Transverse colon (tissue), 4 donors: ENCODE measurements around the gene GPAT3. TPM values are rescaled to one million over a fixed set of nuclear protein-coding genes. Genes with fewer than 3 reads are reported as not detected.

Experiments used
- DNase-seq: peaks from one replicate; pipeline ENCODE4 v3.0.0-alpha.2; 2019
- H3K27ac ChIP-seq, 4 donors: fragments of 200-600 bp; sonication (generic); 2 replicates each; pipeline ENCODE4 v1.5.1; 2016 to 2018; ENCODE audit warnings: inconsistent platforms in 4 of 4
- H3K27me3 ChIP-seq: fragments of 200-600 bp; sonication (generic); 2 replicates; pipeline ENCODE4 v1.5.1; 2017; ENCODE audit warnings: inconsistent platforms
- H3K36me3 ChIP-seq, 4 donors: fragments of 200-600 bp; sonication (generic); 2 replicates each; pipeline ENCODE4 v1.5.1; 2017 to 2019; ENCODE audit warnings: inconsistent platforms in 4 of 4
- H3K4me1 ChIP-seq, 4 donors: fragments of 200-600 bp; sonication (generic); 2 replicates each; pipeline ENCODE4 v1.5.1; 2017 to 2020; ENCODE audit warnings: inconsistent platforms in 4 of 4
- H3K4me3 ChIP-seq, 4 donors: fragments of 200-600 bp; sonication (generic); 1 replicate in 1 of 4; 2 replicates in 3 of 4; pipeline versions ENCODE4 v1.5.1 to v1.6.1; 2017 to 2019; ENCODE audit warnings: inconsistent platforms in 4 of 4
- H3K9me3 ChIP-seq, 2 donors: fragments of 200-600 bp; sonication (generic); 2 replicates each; pipeline ENCODE4 v1.5.1; 2017 to 2019; ENCODE audit warnings: inconsistent platforms in 2 of 2
- EP300 ChIP-seq: sonication (generic); formaldehyde crosslinking; IDR thresholded peaks from one replicate; pipeline ENCODE4 v1.6.1; 2017; ENCODE audit warnings: antibody characterized with exemption, low read depth
- POLR2A ChIP-seq: fragments of 450-650 bp; IDR thresholded peaks from one replicate; pipeline ENCODE4 v1.6.1; 2016; ENCODE audit warnings: antibody characterized with exemption, mild to moderate bottlenecking, moderate library complexity
- POLR2AphosphoS5 ChIP-seq, 3 donors: sonication (generic); formaldehyde crosslinking; IDR thresholded peaks; one replicate each; pipeline ENCODE4 v1.6.1; 2016; ENCODE audit warnings: antibody characterized with exemption in 3 of 3
- WGBS, 2 donors: methylation state at CpG; one replicate each; pipeline ENCODE4 v1.1.5; 2018; ENCODE audit warnings: low coverage in 1 of 2; 5-methylcytosine and 5-hydroxymethylcytosine counted together
- in situ Hi-C, 4 donors: fragments of 200-750 bp; cut with MboI; loops; one replicate each; pipeline versions ENCODE4 v1.15.0 to v1.15.1; 2017; ENCODE audit warnings: low sequenced_read_pairs in 3 of 4, low pct_ligation_motif_present in 1 of 4, low pct_unique_long_range_greater_than_20kb in 1 of 4
- intact Hi-C: fragments of 100-400 bp; cut with DNase I; formaldehyde crosslinking; loops from one replicate; pipeline ENCODE4 v1.15.1; 2023; ENCODE audit warnings: low total_unique reads
- total RNA-seq, 4 donors: library from RNA; depleted of rRNA; stranded (reverse); fragments of >200 nt; gene quantifications; one replicate each; pipeline ENCODE4 v1.1.0, GENCODE V29; 2016
- TF ChIP-seq, protein P1 (sequence below), 5 experiments: fragments of 200-600 bp in 3 of 5; fragments of 450-650 bp in 2 of 5; sonication (generic) in 3 of 5; IDR thresholded peaks; 1 replicate in 2 of 5; 2 replicates in 3 of 5; pipeline ENCODE4 v1.5.1; 2016 to 2017; ENCODE audit warnings: antibody characterized with exemption in 5 of 5, inconsistent platforms in 3 of 5, mild to moderate bottlenecking in 2 of 5, moderate library complexity in 1 of 5

The GPAT3 gene
- total RNA-seq, 4 donors from 2014 or later, result 2.8 to 32.4 (median 22.0) TPM

GRCh38 chr4:83599183-83599582 is 63.3 kb downstream of the GPAT3 start:
- in situ Hi-C loops (no loop called here), intact Hi-C loops (no loop called here)
- no peak overlapping the region for H3K4me3 ChIP-seq
- peaks cover 0 to 3% of the 10 kb centered on the region in 2 donors for H3K9me3 ChIP-seq
- no peaks in the 10 kb centered on the region for H3K27me3 ChIP-seq
- H3K36me3 ChIP-seq, result peaks cover 0 to 5% (median 0%) of the 10 kb centered on the region in 4 donors
- peak overlapping the region in 1 of 4 donors; percentile 32 for H3K27ac ChIP-seq
- TF ChIP-seq, protein P1, sequence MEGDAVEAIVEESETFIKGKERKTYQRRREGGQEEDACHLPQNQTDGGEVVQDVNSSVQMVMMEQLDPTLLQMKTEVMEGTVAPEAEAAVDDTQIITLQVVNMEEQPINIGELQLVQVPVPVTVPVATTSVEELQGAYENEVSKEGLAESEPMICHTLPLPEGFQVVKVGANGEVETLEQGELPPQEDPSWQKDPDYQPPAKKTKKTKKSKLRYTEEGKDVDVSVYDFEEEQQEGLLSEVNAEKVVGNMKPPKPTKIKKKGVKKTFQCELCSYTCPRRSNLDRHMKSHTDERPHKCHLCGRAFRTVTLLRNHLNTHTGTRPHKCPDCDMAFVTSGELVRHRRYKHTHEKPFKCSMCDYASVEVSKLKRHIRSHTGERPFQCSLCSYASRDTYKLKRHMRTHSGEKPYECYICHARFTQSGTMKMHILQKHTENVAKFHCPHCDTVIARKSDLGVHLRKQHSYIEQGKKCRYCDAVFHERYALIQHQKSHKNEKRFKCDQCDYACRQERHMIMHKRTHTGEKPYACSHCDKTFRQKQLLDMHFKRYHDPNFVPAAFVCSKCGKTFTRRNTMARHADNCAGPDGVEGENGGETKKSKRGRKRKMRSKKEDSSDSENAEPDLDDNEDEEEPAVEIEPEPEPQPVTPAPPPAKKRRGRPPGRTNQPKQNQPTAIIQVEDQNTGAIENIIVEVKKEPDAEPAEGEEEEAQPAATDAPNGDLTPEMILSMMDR (IDR thresholded peaks at IDR 0.05), result no peak
- TF ChIP-seq POLR2A (no peak), POLR2AphosphoS5 (IDR thresholded peaks at IDR 0.05) (no peak)
- DNase-seq, result no peak
- WGBS, 2 donors, result 0% methylated on average over 1 of the region's 1 CpG; no CpG with 5 or more reads in 1 of the 2 donors
- H3K4me1 ChIP-seq, result peaks cover 0 to 7% (median 5%) of the 10 kb centered on the region in 4 donors

- Histone ChIP-seq H3K4me3 (no peak overlapping the region), H3K27ac (peak overlapping the region in 3 of 4 donors; percentile 20 to 43 (median 33)), H3K27me3 (no peaks in the 10 kb centered on the region), H3K9me3 (peaks cover 0 to 3% of the 10 kb centered on the region in 2 donors), H3K36me3 (peaks cover 0 to 3% (median 0%) of the 10 kb centered on the region in 4 donors), H3K4me1 (peaks cover 5 to 35% (median 13%) of the 10 kb centered on the region in 4 donors)
- DNase-seq, result no peak
- WGBS, 2 donors, result 63 to 75% methylated on average over 3 of the region's 3 CpGs
- TF ChIP-seq EP300 (no peak), POLR2AphosphoS5 (IDR thresholded peaks at IDR 0.05) (no peak), POLR2A (no peak)
- TF ChIP-seq, protein P1 (IDR thresholded peaks at IDR 0.05), result no peak
- intact Hi-C loops, result no loop called here
- in situ Hi-C loops, result no loop called here
Measured at GRCh38 chr4:83603129-83603528, 67.2 kb downstream of the GPAT3 start.

DNA sequence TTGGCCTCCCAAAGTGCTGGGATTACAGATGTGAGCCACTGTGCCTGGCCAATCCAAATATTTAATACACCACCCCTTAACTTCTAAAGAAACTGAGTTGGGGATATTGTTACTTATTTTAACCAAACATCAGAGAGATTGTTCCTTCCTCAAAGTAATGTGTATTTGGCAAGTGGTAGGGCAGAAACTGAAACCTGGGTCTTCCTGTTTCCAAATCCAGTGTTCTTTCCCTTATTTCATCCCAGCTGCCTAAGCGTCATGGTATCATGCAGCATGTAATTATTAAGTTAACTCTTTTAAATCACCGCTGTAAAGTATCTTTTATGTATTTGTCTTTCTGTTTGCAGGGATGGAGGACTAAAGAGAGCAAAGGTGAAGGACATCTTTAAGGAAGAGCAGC is 68.4 kb downstream of the GPAT3 start:
- H3K27me3 ChIP-seq, result no peaks in the 10 kb centered on the region
- WGBS, 2 donors, result 64 to 76% methylated on average over 2 of the region's 2 CpGs

DNA sequence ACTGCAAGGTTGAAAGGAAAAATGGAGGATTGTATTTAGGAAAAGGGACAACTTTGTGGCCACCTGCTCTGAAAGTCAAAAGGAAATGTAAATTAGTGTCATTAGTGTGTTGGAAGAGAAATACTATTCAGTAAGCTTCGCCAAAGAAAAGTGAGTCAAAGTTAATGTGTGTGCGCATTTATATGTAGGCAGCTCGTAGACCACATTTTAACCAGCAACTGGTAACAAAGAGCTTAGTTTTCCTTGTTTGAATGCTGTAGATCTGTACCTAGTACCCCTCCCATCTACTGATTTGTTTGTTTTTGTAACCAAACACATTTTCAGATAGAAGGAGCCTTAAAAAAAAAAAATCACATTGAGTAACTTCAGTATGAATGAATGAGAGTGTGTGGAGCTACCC is 69.3 kb downstream of the GPAT3 start:
- intact Hi-C loops, result no loop called here
- Histone ChIP-seq H3K4me3 (no peak overlapping the region), H3K27me3 (no peaks in the 10 kb centered on the region), H3K36me3 (no peaks in the 10 kb centered on the region), H3K27ac (peak overlapping the region; percentile 37 to 48 (median 40)), H3K4me1 (peaks cover 5 to 35% (median 13%) of the 10 kb centered on the region in 4 donors), H3K9me3 (no peaks in the 10 kb centered on the region)
- 65 to 69% methylated on average over 3 of the region's 3 CpGs for WGBS, 2 donors
- DNase-seq, result no peak
- TF ChIP-seq POLR2A, result no peak
- TF ChIP-seq EP300, result no peak
- TF ChIP-seq, protein P1 (IDR thresholded peaks at IDR 0.05), result no peak
- no peak for TF ChIP-seq POLR2AphosphoS5 (IDR thresholded peaks at IDR 0.05)
- in situ Hi-C loops, result no loop called here

More for the DNA sequence above, 68.4 kb downstream of the GPAT3 start:
- Histone ChIP-seq H3K4me1 (peaks cover 5 to 35% (median 13%) of the 10 kb centered on the region in 4 donors), H3K9me3 (peaks cover 0 to 2% of the 10 kb centered on the region in 2 donors), H3K4me3 (no peak overlapping the region), H3K27ac (peak overlapping the region in 2 of 4 donors; percentile 39 to 48), H3K36me3 (peaks cover 0 to under 1% (median 0%) of the 10 kb centered on the region in 4 donors)
- no peak for DNase-seq
- intact Hi-C loops (no loop called here), in situ Hi-C loops (no loop called here)
- TF ChIP-seq POLR2A, result no peak
- TF ChIP-seq, protein P1 (IDR thresholded peaks at IDR 0.05), result no peak
- no peak for TF ChIP-seq EP300
- TF ChIP-seq POLR2AphosphoS5 (IDR thresholded peaks at IDR 0.05), result no peak
